Astrocyte (in vitro differentiated cells and primary cell): Measurements from ENCODE around the gene GJB3. TPM values are rescaled to one million over a fixed set of nuclear protein-coding genes. Genes with fewer than 3 reads are reported as not detected.

ENCODE experiments used
- DNase-seq: peaks from one replicate; pipeline ENCODE4 v3.0.0-alpha.2; 2010; ENCODE audit warnings: low read depth
- FAIRE-seq: peaks from 2 replicates; lab custom pipeline; 2011; peaks lifted over from hg19 to GRCh38; lab: Jason Lieb, UNC
- H2AFZ ChIP-seq: 2 replicates; pipeline ENCODE4 v1.6.0; 2012; ENCODE audit warnings: low read depth, low read length, inconsistent platforms
- H3K27ac ChIP-seq: 2 replicates; pipeline ENCODE4 v1.5.1; 2011; ENCODE audit warnings: low read depth, low read length, inconsistent platforms
- H3K27me3 ChIP-seq: 2 replicates; pipeline ENCODE4 v1.6.0; 2011; ENCODE audit warnings: low read length, inconsistent platforms; ENCODE audit not compliant: insufficient read depth
- H3K36me3 ChIP-seq: 2 replicates; pipeline ENCODE4 v1.5.1; 2011; ENCODE audit warnings: low read length, inconsistent platforms; ENCODE audit not compliant: insufficient read depth
- H3K4me1 ChIP-seq: 2 replicates; pipeline ENCODE4 v1.5.1; 2011; ENCODE audit warnings: low read length, inconsistent platforms; ENCODE audit not compliant: insufficient read depth
- H3K4me2 ChIP-seq: 2 replicates; pipeline ENCODE4 v1.6.0; 2012; ENCODE audit warnings: low read length, inconsistent platforms
- H3K4me3 ChIP-seq: 2 replicates; pipeline ENCODE4 v1.5.1; 2011; ENCODE audit warnings: low read depth, mild to moderate bottlenecking, low read length, inconsistent platforms; ENCODE audit not compliant: insufficient read depth
- H3K79me2 ChIP-seq: 2 replicates; pipeline ENCODE4 v1.6.0; 2012; ENCODE audit warnings: mild to moderate bottlenecking, low read length, inconsistent platforms; ENCODE audit not compliant: insufficient read depth
- H3K9ac ChIP-seq: 2 replicates; pipeline ENCODE4 v1.6.0; 2012; ENCODE audit warnings: mild to moderate bottlenecking, low read length, inconsistent platforms
- H3K9me3 ChIP-seq: 2 replicates; pipeline ENCODE4 v1.5.1; 2012; ENCODE audit warnings: low read depth, mild to moderate bottlenecking, low read length, inconsistent platforms; ENCODE audit not compliant: insufficient read depth
- H4K20me1 ChIP-seq: 2 replicates; pipeline ENCODE4 v1.6.0; 2012; ENCODE audit warnings: low read length, inconsistent platforms; ENCODE audit not compliant: insufficient read depth
- H3K27ac Mint-ChIP-seq: one replicate; pipeline ENCODE4 v1.8.0; 2021; ENCODE audit warnings: mild to moderate bottlenecking, mixed read lengths; ENCODE audit not compliant: unreplicated experiment
- H3K27me3 Mint-ChIP-seq: one replicate; pipeline ENCODE4 v1.8.0; 2021; ENCODE audit warnings: low read depth, mixed read lengths; ENCODE audit not compliant: unreplicated experiment
- H3K36me3 Mint-ChIP-seq: one replicate; pipeline ENCODE4 v1.8.0; 2021; ENCODE audit warnings: low read depth, mixed read lengths; ENCODE audit not compliant: unreplicated experiment
- H3K4me1 Mint-ChIP-seq: one replicate; pipeline ENCODE4 v1.8.0; 2021; ENCODE audit warnings: low read depth, mixed read lengths; ENCODE audit not compliant: unreplicated experiment
- H3K4me3 Mint-ChIP-seq: one replicate; pipeline ENCODE4 v1.8.0; 2021; ENCODE audit warnings: mild to moderate bottlenecking, moderate library complexity, mixed read lengths; ENCODE audit not compliant: unreplicated experiment
- H3K9me3 Mint-ChIP-seq: one replicate; pipeline ENCODE4 v1.8.0; 2021; ENCODE audit warnings: mild to moderate bottlenecking, mixed read lengths; ENCODE audit not compliant: unreplicated experiment
- CTCF ChIP-seq: IDR thresholded peaks from 2 replicates; pipeline ENCODE4 v1.5.1; 2011; ENCODE audit warnings: low read depth, mild to moderate bottlenecking, inconsistent platforms, low read length, moderate library complexity; ENCODE audit not compliant: insufficient read depth
- EZH2 ChIP-seq: IDR thresholded peaks from 2 replicates; pipeline ENCODE4 v1.6.1; 2012; ENCODE audit warnings: mild to moderate bottlenecking, low read length, inconsistent platforms; ENCODE audit not compliant: insufficient read depth
- total RNA-seq: library from RNA; stranded (reverse); gene quantifications from 2 replicates; pipeline ENCODE4 v1.2.1, GENCODE V29; 2021

GJB3 gene
- total RNA-seq, 1 donor from 2014 or later, result 0.32 TPM

GRCh38 chr1:34790985-34791384 lies 10.0 kb downstream of the GJB3 start:
- H3K27ac Mint-ChIP-seq, result no peak overlapping the region
- Histone ChIP-seq H3K9me3 (no peaks in the 10 kb centered on the region), H2AFZ (no peak overlapping the region), H3K79me2 (no peaks in the 10 kb centered on the region), H3K4me2 (no peak overlapping the region), H3K9ac (no peak overlapping the region), H3K4me1 (no peaks in the 10 kb centered on the region), H4K20me1 (no peaks in the 10 kb centered on the region), H3K4me3 (no peak overlapping the region), H3K36me3 (no peaks in the 10 kb centered on the region), H3K27ac (no peak overlapping the region), H3K27me3 (peaks cover 19% of the 10 kb centered on the region)
- DNase-seq (no peak), FAIRE-seq (no peak)
- peaks cover 71% of the 10 kb centered on the region for H3K27me3 Mint-ChIP-seq
- H3K4me3 Mint-ChIP-seq, result no peak overlapping the region
- H3K4me1 Mint-ChIP-seq, result peaks cover 7% of the 10 kb centered on the region
- no peak for TF ChIP-seq CTCF
- no peak for TF ChIP-seq EZH2
- H3K36me3 Mint-ChIP-seq, result peaks cover 14% of the 10 kb centered on the region
- H3K9me3 Mint-ChIP-seq, result peaks cover 6% of the 10 kb centered on the region

GRCh38 chr1:34792424-34792823 lies 11.4 kb downstream of the GJB3 start:
- TF ChIP-seq EZH2 (no peak), CTCF (no peak)
- FAIRE-seq, result no peak
- peaks cover 19% of the 10 kb centered on the region for H3K27me3 ChIP-seq
- no peak overlapping the region for H3K4me3 ChIP-seq
- no peaks in the 10 kb centered on the region for H3K4me1 ChIP-seq
- Mint-ChIP-seq H3K36me3 (peaks cover 14% of the 10 kb centered on the region), H3K4me3 (no peak overlapping the region), H3K27ac (no peak overlapping the region), H3K27me3 (peaks cover 74% of the 10 kb centered on the region), H3K4me1 (peaks cover 5% of the 10 kb centered on the region), H3K9me3 (peaks cover 6% of the 10 kb centered on the region)
- no peak overlapping the region for H3K9ac ChIP-seq
- no peak overlapping the region for H2AFZ ChIP-seq
- no peaks in the 10 kb centered on the region for H4K20me1 ChIP-seq
- no peaks in the 10 kb centered on the region for H3K79me2 ChIP-seq
- H3K36me3 ChIP-seq, result no peaks in the 10 kb centered on the region
- no peaks in the 10 kb centered on the region for H3K9me3 ChIP-seq
- no peak for DNase-seq
- H3K27ac ChIP-seq, result no peak overlapping the region
- H3K4me2 ChIP-seq, result no peak overlapping the region

GRCh38 chr1:34792868-34793727 lies 12.1 kb downstream of the GJB3 start, which contains the start of gene GJA4:
GJA4 (plus strand) TSS chr1:34792999; CDS start chr1:34794214, 1,215 bp downstream.
- H3K4me3 Mint-ChIP-seq, result no peak within 1 kb of the TSS
- Histone ChIP-seq H3K79me2 (no peaks in the 10 kb centered on the region), H2AFZ (no peak within 1 kb of the TSS), H3K4me3 (no peak within 1 kb of the TSS), H4K20me1 (no peaks in the 10 kb centered on the region), H3K27me3 (peaks cover 19% of the 10 kb centered on the region), H3K27ac (no peak within 1 kb of the TSS), H3K9ac (no peak within 1 kb of the TSS), H3K4me1 (no peaks in the 10 kb centered on the region), H3K4me2 (peak within 1 kb of the TSS; percentile 44), H3K36me3 (no peaks in the 10 kb centered on the region), H3K9me3 (no peaks in the 10 kb centered on the region)
- peaks cover 2% of the 10 kb centered on the region for H3K4me1 Mint-ChIP-seq
- TF ChIP-seq EZH2 (peak; percentile 92), CTCF (no peak)
- peaks cover 78% of the 10 kb centered on the region for H3K27me3 Mint-ChIP-seq
- no peak within 1 kb of the TSS for H3K27ac Mint-ChIP-seq
- peaks cover 14% of the 10 kb centered on the region for H3K36me3 Mint-ChIP-seq
- DNase-seq (no peak), FAIRE-seq (no peak)
- H3K9me3 Mint-ChIP-seq, result peaks cover 9% of the 10 kb centered on the region
